Breast epithelium (tissue), 4 donors: ENCODE data around the gene CD200R1. TPM values are rescaled to one million over a fixed set of nuclear protein-coding genes. Genes with fewer than 3 reads are reported as not detected.

Experiments
- DNase-seq, 2 donors: peaks; one replicate each; pipeline ENCODE4 v3.0.0-alpha.2; 2019; ENCODE audit warnings: low spot score in 2 of 2
- H3K27ac ChIP-seq, 2 donors: fragments of 200-600 bp; sonication (generic) in 1 of 2; one replicate each; pipeline ENCODE4 v1.5.1; 2016 to 2019; ENCODE audit warnings: mild to moderate bottlenecking in 1 of 2
- H3K27me3 ChIP-seq, 2 donors: fragments of 200-600 bp; sonication (generic) in 1 of 2; one replicate each; pipeline versions ENCODE4 v1.5.1 to v1.6.0; 2017 to 2019; ENCODE audit warnings: control low read depth in 1 of 2, mild to moderate bottlenecking in 1 of 2
- H3K36me3 ChIP-seq: fragments of 200-600 bp; one replicate; pipeline ENCODE4 v1.5.1; 2019
- H3K4me1 ChIP-seq, 2 donors: fragments of 200-600 bp; sonication (generic); one replicate each; pipeline ENCODE4 v1.5.1; 2016 to 2019; ENCODE audit warnings: control low read depth in 1 of 2
- H3K4me3 ChIP-seq, 3 donors: fragments of 200-600 bp; sonication (generic); 1 replicate in 2 of 3; 2 replicates in 1 of 3; pipeline ENCODE4 v1.5.1; 2016 to 2019; ENCODE audit warnings: mild to moderate bottlenecking in 3 of 3, moderate library complexity in 2 of 3
- H3K9me3 ChIP-seq, 2 donors: fragments of 200-600 bp; sonication (generic) in 1 of 2; one replicate each; pipeline ENCODE4 v1.5.1; 2016 to 2019; ENCODE audit warnings: control low read depth in 1 of 2
- CTCF ChIP-seq, 3 donors: fragments of 450-650 bp; IDR thresholded peaks; one replicate each; pipeline ENCODE4 v1.5.1; 2016 to 2017; ENCODE audit warnings: antibody characterized with exemption in 3 of 3, mild to moderate bottlenecking in 3 of 3, moderate library complexity in 3 of 3
- POLR2A ChIP-seq: fragments of 450-650 bp; IDR thresholded peaks from one replicate; pipeline ENCODE4 v1.6.1; 2016; ENCODE audit warnings: antibody characterized with exemption, mild to moderate bottlenecking, moderate library complexity
- POLR2AphosphoS5 ChIP-seq, 3 donors: sonication (generic); formaldehyde crosslinking; IDR thresholded peaks; one replicate each; pipeline ENCODE4 v1.6.1; 2017; ENCODE audit warnings: antibody characterized with exemption in 3 of 3
- intact Hi-C: fragments of 100-400 bp; cut with DNase I; formaldehyde crosslinking; loops from one replicate; pipeline ENCODE4 v1.15.1; 2023; ENCODE audit warnings: low total_unique reads
- total RNA-seq, 3 donors: library from RNA; depleted of rRNA; stranded (reverse); fragments of >200 nt; gene quantifications; one replicate each; pipeline ENCODE4 v1.1.0, GENCODE V29; 2016

Gene CD200R1
- total RNA-seq, 3 donors from 2014 or later: 0.66 to 3.4 (median 1.3) TPM

- no peaks in the 10 kb centered on the region for H3K27me3 ChIP-seq
- H3K36me3 ChIP-seq: no peaks in the 10 kb centered on the region
- intact Hi-C loops: no loop called here
- H3K27ac ChIP-seq: no peak overlapping the region
- no peak for DNase-seq
- H3K9me3 ChIP-seq: peaks cover 4 to 13% of the 10 kb centered on the region in 2 donors
- TF ChIP-seq POLR2A: no peak
- TF ChIP-seq CTCF (IDR thresholded peaks at IDR 0.05): no peak
- no peak for TF ChIP-seq POLR2AphosphoS5 (IDR thresholded peaks at IDR 0.05)
- H3K4me1 ChIP-seq: no peaks in the 10 kb centered on the region
- H3K4me3 ChIP-seq: no peak overlapping the region
Measured at GRCh38 chr3:112958811-112959560, 15.9 kb downstream of the CD200R1 start.

- no peak overlapping the region for H3K27ac ChIP-seq
- no peaks in the 10 kb centered on the region for H3K27me3 ChIP-seq
- intact Hi-C loops: no loop called here
- TF ChIP-seq POLR2A (no peak), POLR2AphosphoS5 (IDR thresholded peaks at IDR 0.05) (no peak), CTCF (IDR thresholded peaks at IDR 0.05) (no peak)
- H3K4me1 ChIP-seq: no peaks in the 10 kb centered on the region
- no peaks in the 10 kb centered on the region for H3K36me3 ChIP-seq
- no peak for DNase-seq
- H3K9me3 ChIP-seq: peaks cover 0 to 9% of the 10 kb centered on the region in 2 donors
- H3K4me3 ChIP-seq: no peak overlapping the region
Measured at GRCh38 chr3:112956351-112956750, 18.6 kb downstream of the CD200R1 start.

GRCh38 chr3:112948346-112948838 lies 26.5 kb downstream of the CD200R1 start:
- H3K4me1 ChIP-seq: no peaks in the 10 kb centered on the region
- no peaks in the 10 kb centered on the region for H3K36me3 ChIP-seq
- no peak overlapping the region for H3K4me3 ChIP-seq
- no peaks in the 10 kb centered on the region for H3K27me3 ChIP-seq
- intact Hi-C loops: no loop called here
- DNase-seq: no peak
- no peak for TF ChIP-seq POLR2AphosphoS5 (IDR thresholded peaks at IDR 0.05)
- no peak for TF ChIP-seq POLR2A
- TF ChIP-seq CTCF (IDR thresholded peaks at IDR 0.05): no peak
- H3K27ac ChIP-seq: no peak overlapping the region
- H3K9me3 ChIP-seq: no peaks in the 10 kb centered on the region

- Histone ChIP-seq H3K27me3 (no peaks in the 10 kb centered on the region), H3K9me3 (peaks cover 9 to 10% of the 10 kb centered on the region in 2 donors), H3K4me3 (no peak overlapping the region), H3K27ac (no peak overlapping the region), H3K4me1 (no peaks in the 10 kb centered on the region), H3K36me3 (no peaks in the 10 kb centered on the region)
- intact Hi-C loops: no loop called here
- TF ChIP-seq CTCF (IDR thresholded peaks at IDR 0.05): no peak
- TF ChIP-seq POLR2AphosphoS5 (IDR thresholded peaks at IDR 0.05): no peak
- TF ChIP-seq POLR2A: no peak
- DNase-seq: no peak
Measured at GRCh38 chr3:112931736-112932521, 43.0 kb downstream of the CD200R1 start.

GRCh38 chr3:112930771-112931170 lies 44.1 kb downstream of the CD200R1 start:
- Histone ChIP-seq H3K27me3 (no peaks in the 10 kb centered on the region), H3K27ac (no peak overlapping the region), H3K4me3 (no peak overlapping the region), H3K36me3 (no peaks in the 10 kb centered on the region), H3K4me1 (no peaks in the 10 kb centered on the region), H3K9me3 (peaks cover 5 to 8% of the 10 kb centered on the region in 2 donors)
- intact Hi-C loops: no loop called here
- DNase-seq: no peak
- TF ChIP-seq POLR2A (no peak), POLR2AphosphoS5 (IDR thresholded peaks at IDR 0.05) (no peak), CTCF (IDR thresholded peaks at IDR 0.05) (no peak)
